ENCODE data around the gene CCDC71.
A peak's percentile ranks its signal among the peaks of the same experiment; 100 is the strongest.

The CCDC71 gene

DNA sequence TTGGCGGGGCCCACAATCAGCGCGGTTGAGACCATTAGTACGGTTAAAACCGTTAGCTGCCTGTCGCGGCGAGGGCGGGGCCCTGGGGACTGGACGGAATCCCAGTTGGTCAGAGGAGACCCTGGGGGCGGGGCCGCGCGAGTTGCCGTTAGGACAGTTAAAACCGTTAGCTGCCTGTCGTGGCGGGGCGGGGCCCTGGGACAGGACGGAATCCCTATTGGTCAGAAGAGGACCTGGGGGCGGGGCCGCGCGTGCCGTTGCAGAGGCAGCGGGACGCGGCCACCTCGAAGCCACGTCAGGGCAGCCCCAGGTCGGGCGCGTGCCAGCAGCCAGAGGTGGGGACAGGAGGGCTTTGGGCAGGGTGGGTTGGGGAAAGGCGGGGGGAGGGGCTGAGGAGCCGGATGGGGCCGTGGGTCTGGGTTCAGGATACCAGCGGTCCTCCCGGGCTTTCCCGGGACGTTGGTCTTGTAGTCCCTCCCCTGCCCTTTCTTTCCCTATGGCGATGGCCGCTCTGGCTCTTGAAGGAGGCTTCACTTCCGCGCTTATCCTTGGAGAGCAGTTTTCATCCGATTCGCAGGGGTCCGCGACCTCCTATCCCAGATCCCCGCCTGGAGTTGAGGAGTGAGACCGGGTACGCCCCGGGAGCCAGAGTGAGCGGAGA lies 33.2 kb upstream of the CCDC71 start:
- H3K36me3 ChIP-seq (ENCODE audit: control insufficient read depth, insufficient read depth, low read length): no peaks in the 10 kb centered on the region
- H3K4me2 ChIP-seq (ENCODE audit: low read length): no peak overlapping the region
- no peaks in the 10 kb centered on the region for H3K4me1 ChIP-seq
- H3K27ac ChIP-seq: no peak overlapping the region
- TF ChIP-seq, protein P1, sequence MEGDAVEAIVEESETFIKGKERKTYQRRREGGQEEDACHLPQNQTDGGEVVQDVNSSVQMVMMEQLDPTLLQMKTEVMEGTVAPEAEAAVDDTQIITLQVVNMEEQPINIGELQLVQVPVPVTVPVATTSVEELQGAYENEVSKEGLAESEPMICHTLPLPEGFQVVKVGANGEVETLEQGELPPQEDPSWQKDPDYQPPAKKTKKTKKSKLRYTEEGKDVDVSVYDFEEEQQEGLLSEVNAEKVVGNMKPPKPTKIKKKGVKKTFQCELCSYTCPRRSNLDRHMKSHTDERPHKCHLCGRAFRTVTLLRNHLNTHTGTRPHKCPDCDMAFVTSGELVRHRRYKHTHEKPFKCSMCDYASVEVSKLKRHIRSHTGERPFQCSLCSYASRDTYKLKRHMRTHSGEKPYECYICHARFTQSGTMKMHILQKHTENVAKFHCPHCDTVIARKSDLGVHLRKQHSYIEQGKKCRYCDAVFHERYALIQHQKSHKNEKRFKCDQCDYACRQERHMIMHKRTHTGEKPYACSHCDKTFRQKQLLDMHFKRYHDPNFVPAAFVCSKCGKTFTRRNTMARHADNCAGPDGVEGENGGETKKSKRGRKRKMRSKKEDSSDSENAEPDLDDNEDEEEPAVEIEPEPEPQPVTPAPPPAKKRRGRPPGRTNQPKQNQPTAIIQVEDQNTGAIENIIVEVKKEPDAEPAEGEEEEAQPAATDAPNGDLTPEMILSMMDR (IDR thresholded peaks at IDR 0.05): no peak
- no peak overlapping the region for H2AFZ ChIP-seq
- H3K4me3 ChIP-seq (ENCODE audit: low read depth, low read length): peak overlapping the region; percentile 41
- H3K9ac ChIP-seq: no peak overlapping the region
- H3K27me3 ChIP-seq (ENCODE audit: control insufficient read depth, insufficient read depth, low read length): no peaks in the 10 kb centered on the region
- no peaks in the 10 kb centered on the region for H3K9me3 ChIP-seq (ENCODE audit: control insufficient read depth, low read length)
- no peaks in the 10 kb centered on the region for H3K79me2 ChIP-seq

DNA sequence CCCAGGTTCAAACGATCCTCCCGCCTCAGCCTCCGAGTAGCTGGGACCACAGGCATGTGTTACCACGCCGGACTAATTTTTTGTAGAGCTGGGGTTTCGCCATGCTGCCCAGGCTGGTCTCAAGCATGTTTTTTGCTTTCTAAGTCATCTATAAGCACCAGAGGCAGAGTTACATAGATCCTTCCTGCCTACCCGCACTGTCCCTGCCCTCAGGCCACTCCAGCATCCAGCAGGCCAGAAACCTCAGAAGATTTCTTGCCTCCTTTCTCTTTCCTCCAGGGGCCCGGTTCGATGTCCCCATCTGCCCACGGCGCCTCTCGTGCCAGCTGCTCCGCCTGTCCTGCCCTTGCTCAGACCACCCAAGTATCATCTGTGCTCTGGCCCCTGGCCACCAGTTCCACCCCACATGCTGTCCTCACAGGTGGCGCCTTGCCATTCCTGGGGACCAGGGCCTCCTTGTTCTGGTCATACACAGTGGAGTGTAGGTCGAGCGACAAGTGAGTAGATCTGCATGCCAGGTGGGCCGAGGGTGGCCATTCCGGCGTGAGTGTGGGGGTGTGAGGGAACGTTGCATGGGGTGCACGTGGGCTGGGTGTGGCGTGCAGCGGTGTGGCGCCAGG lies 32.6 kb upstream of the CCDC71 start:
- H3K36me3 ChIP-seq (ENCODE audit: control insufficient read depth, insufficient read depth, low read length): no peaks in the 10 kb centered on the region
- no peaks in the 10 kb centered on the region for H3K9me3 ChIP-seq (ENCODE audit: control insufficient read depth, low read length)
- H3K4me1 ChIP-seq: no peaks in the 10 kb centered on the region
- H3K79me2 ChIP-seq: no peaks in the 10 kb centered on the region
- no peak overlapping the region for H3K9ac ChIP-seq
- no peaks in the 10 kb centered on the region for H3K27me3 ChIP-seq (ENCODE audit: control insufficient read depth, insufficient read depth, low read length)
- no peak overlapping the region for H3K27ac ChIP-seq
- H3K4me3 ChIP-seq (ENCODE audit: low read depth, low read length): no peak overlapping the region
- no peak overlapping the region for H3K4me2 ChIP-seq (ENCODE audit: low read length)
- H2AFZ ChIP-seq: no peak overlapping the region
- TF ChIP-seq, protein P1 (IDR thresholded peaks at IDR 0.05): no peak

DNA sequence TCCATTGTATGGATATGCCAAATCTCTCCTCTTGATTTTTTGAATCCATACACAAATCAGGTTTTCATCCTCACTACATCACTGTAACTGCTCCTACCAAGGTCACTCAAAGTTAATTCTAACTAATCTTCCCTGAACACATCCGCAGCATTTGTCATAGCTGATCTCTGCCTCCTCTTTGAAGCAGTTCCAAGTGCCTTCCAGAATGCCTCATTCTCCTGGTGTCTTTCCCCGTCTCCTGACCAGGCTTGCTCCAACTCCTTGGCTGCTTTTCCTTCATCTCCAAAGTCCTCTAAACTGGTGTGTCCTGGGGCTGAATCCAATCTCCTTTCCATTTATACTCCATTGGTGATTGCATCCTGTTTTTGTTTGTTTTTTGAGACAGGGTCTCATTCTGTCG lies 32.0 kb upstream of the CCDC71 start:
- Histone ChIP-seq H3K9ac (no peak overlapping the region), H3K9me3 (ENCODE audit: control insufficient read depth, low read length) (no peaks in the 10 kb centered on the region), H3K79me2 (no peaks in the 10 kb centered on the region), H3K27ac (no peak overlapping the region), H3K4me2 (ENCODE audit: low read length) (no peak overlapping the region), H3K27me3 (ENCODE audit: control insufficient read depth, insufficient read depth, low read length) (no peaks in the 10 kb centered on the region), H2AFZ (no peak overlapping the region), H3K36me3 (ENCODE audit: control insufficient read depth, insufficient read depth, low read length) (no peaks in the 10 kb centered on the region), H3K4me1 (no peaks in the 10 kb centered on the region), H3K4me3 (ENCODE audit: low read depth, low read length) (no peak overlapping the region)
- TF ChIP-seq, protein P1 (IDR thresholded peaks at IDR 0.05): no peak

DNA sequence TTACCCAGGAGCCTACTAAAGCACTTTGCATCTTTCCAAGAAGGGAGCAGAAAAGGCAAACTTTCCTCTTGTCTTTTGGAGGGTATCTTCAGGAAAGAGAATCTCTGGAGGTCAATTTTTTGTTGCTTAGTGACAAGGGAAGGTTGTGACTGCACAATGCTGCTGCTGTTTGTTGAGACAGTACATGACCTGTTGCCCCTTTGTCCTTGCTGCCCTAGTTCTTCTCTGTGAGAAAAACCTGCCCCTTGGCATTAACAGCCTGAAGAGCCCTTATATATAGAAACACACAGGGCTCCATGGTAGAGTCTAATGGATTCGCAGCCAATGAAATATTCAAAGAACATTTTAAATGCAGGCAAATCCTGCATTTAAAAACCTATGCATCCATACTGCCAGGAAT lies 25.6 kb upstream of the CCDC71 start:
- Histone ChIP-seq H3K4me1 (no peaks in the 10 kb centered on the region), H3K4me3 (ENCODE audit: low read depth, low read length) (no peak overlapping the region), H3K27me3 (ENCODE audit: control insufficient read depth, insufficient read depth, low read length) (no peaks in the 10 kb centered on the region), H3K9ac (no peak overlapping the region), H3K36me3 (ENCODE audit: control insufficient read depth, insufficient read depth, low read length) (no peaks in the 10 kb centered on the region), H3K9me3 (ENCODE audit: control insufficient read depth, low read length) (no peaks in the 10 kb centered on the region), H3K4me2 (ENCODE audit: low read length) (no peak overlapping the region), H3K79me2 (no peaks in the 10 kb centered on the region), H3K27ac (no peak overlapping the region), H2AFZ (no peak overlapping the region)
- TF ChIP-seq, protein P1 (IDR thresholded peaks at IDR 0.05): no peak

DNA sequence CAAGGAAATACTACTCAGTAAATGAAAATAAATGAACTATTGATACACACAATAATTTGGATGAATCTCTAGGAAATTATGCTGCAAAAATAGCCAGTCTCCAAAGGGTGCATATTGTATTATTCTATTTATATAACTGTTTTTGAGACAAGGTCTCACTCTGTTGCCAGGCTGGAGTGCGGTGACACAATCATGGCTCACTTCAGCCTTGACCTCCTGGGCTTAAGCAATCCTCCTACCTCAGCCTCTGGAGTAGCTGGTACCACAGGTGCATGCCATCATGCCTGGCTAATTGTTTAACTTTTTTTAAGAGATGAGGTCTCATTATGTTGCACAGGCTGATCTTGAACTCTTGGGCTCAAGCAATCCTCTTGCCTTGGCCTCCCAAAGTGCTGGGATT lies 17.7 kb upstream of the CCDC71 start:
- Histone ChIP-seq H3K79me2 (no peaks in the 10 kb centered on the region), H3K4me3 (ENCODE audit: low read depth, low read length) (no peak overlapping the region), H2AFZ (no peak overlapping the region), H3K4me2 (ENCODE audit: low read length) (no peak overlapping the region), H3K9me3 (ENCODE audit: control insufficient read depth, low read length) (no peaks in the 10 kb centered on the region), H3K9ac (no peak overlapping the region), H3K36me3 (ENCODE audit: control insufficient read depth, insufficient read depth, low read length) (no peaks in the 10 kb centered on the region), H3K27ac (no peak overlapping the region), H3K27me3 (ENCODE audit: control insufficient read depth, insufficient read depth, low read length) (no peaks in the 10 kb centered on the region), H3K4me1 (no peaks in the 10 kb centered on the region)
- TF ChIP-seq, protein P1 (IDR thresholded peaks at IDR 0.05): no peak

Data from parathyroid adenoma (tissue), 2 donors.